ENCODE results near the gene PLA2G4B.
A peak's percentile ranks its signal among the peaks of the same experiment; 100 is the strongest.

PLA2G4B gene

DNA sequence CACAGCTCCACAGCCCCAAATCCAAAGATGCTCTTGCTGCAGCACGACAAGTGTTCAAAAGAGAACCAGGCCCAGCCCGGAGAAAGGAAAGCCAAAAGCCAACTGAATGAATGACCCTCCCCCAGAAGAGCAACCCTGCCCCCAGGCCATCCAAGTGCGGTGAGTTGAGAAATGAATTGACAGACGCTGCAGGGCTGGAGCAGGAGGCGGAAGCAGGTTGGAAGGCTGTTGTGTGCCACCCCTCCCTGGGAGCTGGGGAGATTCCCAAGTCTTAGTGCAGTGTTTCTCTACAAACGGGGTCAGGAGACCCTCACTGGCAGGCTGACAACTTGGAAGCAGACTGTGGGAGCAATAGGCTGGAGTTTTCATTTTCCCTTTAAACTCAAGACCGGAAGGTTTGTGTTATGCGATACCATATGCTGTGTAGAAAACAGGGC lies 58.7 kb downstream of the PLA2G4B start:
- H3K4me3 ChIP-seq (ENCODE audit: insufficient read depth, low read depth, low read length, poor library complexity, severe bottlenecking) = no peak overlapping the region
- peak overlapping the region; percentile 89 for H3K27ac ChIP-seq (ENCODE audit: insufficient read depth, low read length, poor library complexity, severe bottlenecking)
- no peak for DNase-seq
- H3K27me3 ChIP-seq (replicated peaks; ENCODE audit: control insufficient read depth, insufficient read depth, low read length, poor library complexity, severe bottlenecking) = no peaks in the 10 kb centered on the region
- H3K9me3 ChIP-seq (ENCODE audit: control insufficient read depth, low read length) = no peaks in the 10 kb centered on the region
- peaks cover 30% of the 10 kb centered on the region for H3K4me1 ChIP-seq (ENCODE audit: control insufficient read depth, insufficient read depth, low read length, poor library complexity, severe bottlenecking)
- H3K36me3 ChIP-seq (ENCODE audit: control insufficient read depth, insufficient read depth, low read length) = peaks cover 14% of the 10 kb centered on the region
